Mucosa of rectum (tissue), 2 donors: Measurements from ENCODE around the gene COMMD1.

Experiments
- H3K27ac ChIP-seq, 2 donors: one replicate each; pipeline ENCODE4 v1.7.0; 2013; ENCODE audit warnings: inconsistent platforms in 2 of 2, low read depth in 2 of 2, low read length in 2 of 2
- H3K27me3 ChIP-seq, 2 donors: one replicate each; pipeline ENCODE4 v1.7.0; 2013; ENCODE audit warnings: low read length in 2 of 2; ENCODE audit not compliant: control insufficient read depth in 2 of 2, insufficient read depth in 2 of 2
- H3K36me3 ChIP-seq, 2 donors: one replicate each; pipeline ENCODE4 v1.7.0; 2013; ENCODE audit warnings: low read length in 2 of 2; ENCODE audit not compliant: control insufficient read depth in 2 of 2, insufficient read depth in 2 of 2
- H3K4me1 ChIP-seq, 2 donors: one replicate each; pipeline ENCODE4 v1.7.0; 2013; ENCODE audit warnings: low read length in 2 of 2, mild to moderate bottlenecking in 1 of 2; ENCODE audit not compliant: control insufficient read depth in 2 of 2, insufficient read depth in 2 of 2
- H3K4me3 ChIP-seq, 2 donors: one replicate each; pipeline ENCODE4 v1.7.0; 2013; ENCODE audit warnings: low read length in 2 of 2
- H3K9ac ChIP-seq, 2 donors: one replicate each; pipeline ENCODE4 v1.7.0; 2013; ENCODE audit warnings: low read length in 2 of 2, low read depth in 1 of 2, mild to moderate bottlenecking in 1 of 2
- H3K9me3 ChIP-seq, 2 donors: one replicate each; pipeline ENCODE4 v1.7.0; 2013; ENCODE audit warnings: low read length in 2 of 2; ENCODE audit not compliant: control insufficient read depth in 2 of 2
- donor health status: healthy.
- donor health status: Normal muscosa, but diverticular disease.

The COMMD1 gene

GRCh38 chr2:61920548-61920947 is 15.1 kb downstream of the COMMD1 start:
- no peaks in the 10 kb centered on the region for H3K9me3 ChIP-seq
- H3K27ac ChIP-seq, result no peak overlapping the region
- H3K4me3 ChIP-seq, result no peak overlapping the region
- H3K4me1 ChIP-seq, result no peaks in the 10 kb centered on the region
- H3K9ac ChIP-seq, result no peak overlapping the region
- no peaks in the 10 kb centered on the region for H3K36me3 ChIP-seq
- no peaks in the 10 kb centered on the region for H3K27me3 ChIP-seq

GRCh38 chr2:61922714-61923113 is 17.2 kb downstream of the COMMD1 start:
- Histone ChIP-seq H3K27ac (no peak overlapping the region), H3K4me1 (no peaks in the 10 kb centered on the region), H3K9ac (no peak overlapping the region), H3K27me3 (no peaks in the 10 kb centered on the region), H3K9me3 (no peaks in the 10 kb centered on the region), H3K4me3 (no peak overlapping the region), H3K36me3 (no peaks in the 10 kb centered on the region)

GRCh38 chr2:61924895-61925663 is 19.6 kb downstream of the COMMD1 start:
- no peak overlapping the region for H3K4me3 ChIP-seq
- H3K9me3 ChIP-seq, result no peaks in the 10 kb centered on the region
- no peak overlapping the region for H3K27ac ChIP-seq
- H3K27me3 ChIP-seq, result no peaks in the 10 kb centered on the region
- no peaks in the 10 kb centered on the region for H3K36me3 ChIP-seq
- H3K9ac ChIP-seq, result no peak overlapping the region
- no peaks in the 10 kb centered on the region for H3K4me1 ChIP-seq

GRCh38 chr2:61926531-61927477 is 21.3 kb downstream of the COMMD1 start:
- no peak overlapping the region for H3K9ac ChIP-seq
- no peaks in the 10 kb centered on the region for H3K36me3 ChIP-seq
- H3K4me3 ChIP-seq, result no peak overlapping the region
- H3K27me3 ChIP-seq, result no peaks in the 10 kb centered on the region
- H3K27ac ChIP-seq, result no peak overlapping the region
- H3K9me3 ChIP-seq, result no peaks in the 10 kb centered on the region
- no peaks in the 10 kb centered on the region for H3K4me1 ChIP-seq

- Histone ChIP-seq H3K36me3 (no peaks in the 10 kb centered on the region), H3K4me1 (no peaks in the 10 kb centered on the region), H3K27ac (no peak overlapping the region), H3K9me3 (no peaks in the 10 kb centered on the region), H3K4me3 (no peak overlapping the region), H3K9ac (no peak overlapping the region), H3K27me3 (no peaks in the 10 kb centered on the region)
Measured at GRCh38 chr2:61928826-61929461, 23.5 kb downstream of the COMMD1 start.

GRCh38 chr2:61937098-61937497 is 31.6 kb downstream of the COMMD1 start:
- Histone ChIP-seq H3K4me3 (no peak overlapping the region), H3K27ac (no peak overlapping the region), H3K36me3 (no peaks in the 10 kb centered on the region), H3K9ac (no peak overlapping the region), H3K4me1 (no peaks in the 10 kb centered on the region), H3K9me3 (no peaks in the 10 kb centered on the region), H3K27me3 (no peaks in the 10 kb centered on the region)

- Histone ChIP-seq H3K9ac (no peak overlapping the region), H3K36me3 (no peaks in the 10 kb centered on the region), H3K9me3 (no peaks in the 10 kb centered on the region), H3K27me3 (no peaks in the 10 kb centered on the region), H3K4me1 (no peaks in the 10 kb centered on the region), H3K27ac (no peak overlapping the region), H3K4me3 (no peak overlapping the region)
Measured at GRCh38 chr2:61937886-61938285, 32.4 kb downstream of the COMMD1 start.

GRCh38 chr2:61938511-61938910 is 33.0 kb downstream of the COMMD1 start:
- Histone ChIP-seq H3K9ac (no peak overlapping the region), H3K9me3 (no peaks in the 10 kb centered on the region), H3K36me3 (no peaks in the 10 kb centered on the region), H3K4me1 (no peaks in the 10 kb centered on the region), H3K27ac (no peak overlapping the region), H3K27me3 (no peaks in the 10 kb centered on the region), H3K4me3 (no peak overlapping the region)

GRCh38 chr2:61943251-61943650 is 37.8 kb downstream of the COMMD1 start:
- Histone ChIP-seq H3K9me3 (no peaks in the 10 kb centered on the region), H3K4me3 (no peak overlapping the region), H3K27me3 (no peaks in the 10 kb centered on the region), H3K36me3 (no peaks in the 10 kb centered on the region), H3K27ac (no peak overlapping the region), H3K9ac (no peak overlapping the region), H3K4me1 (no peaks in the 10 kb centered on the region)

- no peak overlapping the region for H3K27ac ChIP-seq
- no peak overlapping the region for H3K4me3 ChIP-seq
- H3K36me3 ChIP-seq, result no peaks in the 10 kb centered on the region
- no peak overlapping the region for H3K9ac ChIP-seq
- H3K9me3 ChIP-seq, result no peaks in the 10 kb centered on the region
- H3K27me3 ChIP-seq, result no peaks in the 10 kb centered on the region
- no peaks in the 10 kb centered on the region for H3K4me1 ChIP-seq
Measured at GRCh38 chr2:61946666-61947065, 41.2 kb downstream of the COMMD1 start.
